HepG2 (cell line): ENCODE results near the gene OR6B1. TPM values are rescaled to one million over a fixed set of nuclear protein-coding genes. Genes with fewer than 3 reads are reported as not detected.

Experiments used
- ATAC-seq: fragments of 200-7000 bp; cut with Tn5 transposase; 3 replicates; pipeline ENCODE4 v1.9.1; 2020; ENCODE audit warnings: mild to moderate bottlenecking, moderate library complexity
- BruUV-seq: library from RNA; stranded (reverse); fragments of 400-500 nt; replicated peaks from 2 replicates; lab custom pipeline; 2021; lab: Mats Ljungman, UMichigan
- CTCF ChIA-PET: fragments of 300-600 bp; formaldehyde crosslinking; extraction: SDS; loops from one replicate; lab custom pipeline; 2021; ENCODE audit warnings: low total read pairs, inconsistent platforms, low intra/inter-chr PET ratio; lab: Yijun Ruan, JAX
- POLR2A ChIA-PET: fragments of 350-600 bp; sonication (Branson Sonifier 250); formaldehyde crosslinking; loops from one replicate; lab custom pipeline; 2020; ENCODE audit warnings: antibody characterized with exemption, inconsistent platforms; lab: Yijun Ruan, JAX
- DNase-seq: peaks from one replicate; pipeline ENCODE4 v3.0.0-alpha.2; 2015; ENCODE audit warnings: low spot score
- FAIRE-seq: peaks from 3 replicates; lab custom pipeline; 2011; peaks lifted over from hg19 to GRCh38; lab: Jason Lieb, UNC
- H2AFZ ChIP-seq: one replicate; pipeline ENCODE4 v1.6.1; 2011; ENCODE audit warnings: low read length, inconsistent platforms
- H3K27ac ChIP-seq: fragments of 300-600 bp; 3 replicates; pipeline ENCODE4 v1.8.0; 2011; ENCODE audit warnings: mixed run types, mild to moderate bottlenecking, mixed read lengths, low read length, inconsistent platforms; ENCODE audit not compliant: insufficient read depth; ENCODE audit errors: extremely low read length
- H3K27me3 ChIP-seq, 2 experiments: fragments of 200-600 bp in 1 of 2; 2 replicates in 1 of 2; 3 replicates in 1 of 2; pipeline versions ENCODE4 v1.6.0 to v1.8.0; 2011; ENCODE audit warnings: low read length in 2 of 2, mild to moderate bottlenecking in 2 of 2, moderate library complexity in 2 of 2, inconsistent platforms in 1 of 2; ENCODE audit not compliant: insufficient read depth in 2 of 2, control insufficient read depth in 1 of 2
- H3K36me3 ChIP-seq, 2 experiments: fragments of 200-600 bp in 1 of 2; replicated peaks in 1 of 2; 2 replicates in 1 of 2; 3 replicates in 1 of 2; pipeline versions ENCODE4 v1.5.1 to v1.8.0; 2011; ENCODE audit warnings: low read length in 2 of 2, inconsistent platforms in 1 of 2; ENCODE audit not compliant: insufficient read depth in 2 of 2, control insufficient read depth in 1 of 2
- H3K4me1 ChIP-seq: 2 replicates; pipeline ENCODE4 v1.5.1; 2012; ENCODE audit warnings: low read length, inconsistent platforms; ENCODE audit not compliant: insufficient read depth
- H3K4me2 ChIP-seq: 2 replicates; pipeline ENCODE4 v1.6.0; 2011; ENCODE audit warnings: low read depth, low read length, inconsistent platforms
- H3K4me3 ChIP-seq, 3 experiments: fragments of 200-600 bp in 1 of 3; sonication (generic), shearing (Covaris generic) in 1 of 3; replicated peaks in 1 of 3; 2 replicates each; pipeline ENCODE4 v1.5.1; 2011 to 2016; ENCODE audit warnings: low read length in 3 of 3, inconsistent platforms in 2 of 3, low read depth in 2 of 3, mild to moderate bottlenecking in 2 of 3, control low read depth in 1 of 3, mixed read lengths in 1 of 3; ENCODE audit not compliant: insufficient read depth in 1 of 3
- H3K79me2 ChIP-seq: one replicate; pipeline ENCODE4 v1.6.1; 2011; ENCODE audit warnings: low read length, inconsistent platforms; ENCODE audit not compliant: insufficient read depth
- H3K9ac ChIP-seq: 2 replicates; pipeline ENCODE4 v1.6.0; 2011; ENCODE audit warnings: mild to moderate bottlenecking, low read depth, low read length, inconsistent platforms; ENCODE audit not compliant: insufficient read depth
- H3K9me3 ChIP-seq: 2 replicates; pipeline ENCODE4 v1.5.1; 2012; ENCODE audit warnings: mild to moderate bottlenecking, low read length
- H4K20me1 ChIP-seq: 2 replicates; pipeline ENCODE4 v1.6.0; 2011; ENCODE audit warnings: inconsistent platforms, mild to moderate bottlenecking, low read length, moderate library complexity; ENCODE audit not compliant: insufficient read depth
- ARID3A ChIP-seq: IDR thresholded peaks from 2 replicates; pipeline ENCODE4 v1.6.1; 2012; ENCODE audit warnings: low read depth, low read length, improper control_type of control experiment
- ATF2 ChIP-seq: sonication (generic); formaldehyde crosslinking; IDR thresholded peaks from 2 replicates; pipeline ENCODE4 v1.4.0; 2020; ENCODE audit warnings: missing genetic modification reagents
- ELF4 ChIP-seq: sonication (generic); formaldehyde crosslinking; IDR thresholded peaks from 2 replicates; pipeline ENCODE4 v1.5.0; 2020; ENCODE audit warnings: missing genetic modification reagents, mild to moderate bottlenecking, moderate library complexity, borderline replicate concordance
- FOXJ3 ChIP-seq: sonication (generic); formaldehyde crosslinking; IDR thresholded peaks from 2 replicates; pipeline ENCODE4 v1.4.0; 2020; ENCODE audit warnings: missing genetic modification reagents, mild to moderate bottlenecking, borderline replicate concordance
- GRHL1 ChIP-seq: sonication (generic); formaldehyde crosslinking; conservative IDR thresholded peaks from 2 replicates; pipeline ENCODE4 v1.8.0; 2022; ENCODE audit warnings: missing genetic modification reagents
- NCOR1 ChIP-seq: fragments of 200-600 bp; sonication (generic); IDR thresholded peaks from 2 replicates; pipeline ENCODE4 v1.7.0; 2017; ENCODE audit warnings: antibody characterized with exemption, low read length, borderline replicate concordance
- NFKB2 ChIP-seq: sonication (generic); formaldehyde crosslinking; IDR thresholded peaks from 2 replicates; pipeline ENCODE4 v1.4.0; 2020; ENCODE audit warnings: missing genetic modification reagents, borderline replicate concordance
- RARA ChIP-seq: IDR thresholded peaks from 2 replicates; pipeline ENCODE4 v1.6.1; 2016; ENCODE audit warnings: missing genetic modification reagents, missing compliant biosample characterization
- RFX1 ChIP-seq: fragments of 450-650 bp; IDR thresholded peaks from 2 replicates; pipeline ENCODE4 v1.6.1; 2017
- SMC3 ChIP-seq: IDR thresholded peaks from 2 replicates; pipeline ENCODE4 v1.6.1; 2011; ENCODE audit warnings: low read length, improper control_type of control experiment
- USF2 ChIP-seq, 2 experiments: sonication (generic) in 1 of 2; formaldehyde crosslinking in 1 of 2; IDR thresholded peaks; 2 replicates each; pipeline versions ENCODE4 v1.5.1 to v1.6.1; 2011 to 2020; ENCODE audit warnings: borderline replicate concordance in 1 of 2, low read depth in 1 of 2, low read length in 1 of 2, mild to moderate bottlenecking in 1 of 2, missing genetic modification reagents in 1 of 2, moderate library complexity in 1 of 2
- ZEB1 ChIP-seq: IDR thresholded peaks from 2 replicates; pipeline ENCODE4 v1.6.1; 2012; ENCODE audit warnings: mild to moderate bottlenecking, low read depth, inconsistent platforms; ENCODE audit not compliant: insufficient replicate concordance
- ZMYM2 ChIP-seq: sonication (generic); formaldehyde crosslinking; IDR thresholded peaks from 2 replicates; pipeline ENCODE4 v1.8.0; 2022; ENCODE audit warnings: mild to moderate bottlenecking, missing genetic modification reagents
- ZNF326 ChIP-seq: sonication (generic); formaldehyde crosslinking; IDR thresholded peaks from 2 replicates; pipeline ENCODE4 v1.4.0; 2020; ENCODE audit warnings: missing genetic modification reagents, borderline replicate concordance
- ZNF713 ChIP-seq: sonication (generic); formaldehyde crosslinking; IDR thresholded peaks from 2 replicates; pipeline ENCODE4 v1.4.0; 2020; ENCODE audit warnings: mild to moderate bottlenecking, missing genetic modification reagents
- ZNF83 ChIP-seq: sonication (generic); formaldehyde crosslinking; IDR thresholded peaks from 2 replicates; pipeline ENCODE4 v1.4.0; 2020; ENCODE audit warnings: missing genetic modification reagents, mild to moderate bottlenecking, borderline replicate concordance
- WGBS: methylation state at CpG from one replicate; pipeline ENCODE4 v1.1.6; 2017; ENCODE audit warnings: low lambda C conversion rate; 5-methylcytosine and 5-hydroxymethylcytosine counted together
- in situ Hi-C: cut with HindIII; loops from 2 replicates; pipeline ENCODE4 v1.10.0; 2017; ENCODE audit warnings: low pct_unique_long_range_greater_than_20kb; ENCODE audit not compliant: extremely low pct_ligation_motif_present
- intact Hi-C: fragments of 100-400 bp; cut with micrococcal nuclease; formaldehyde crosslinking; loops from one replicate; pipeline ENCODE4 v1.10.0; 2022; ENCODE audit not compliant: unreplicated experiment
- polyA plus RNA-seq, 8 experiments: library from polyadenylated mRNA; depleted of rRNA in 3 of 8; stranded (reverse) in 7 of 8; unstranded in 1 of 8; fragments of >200 nt; fragmentation: Illumina TruSeq in 4 of 8; extraction: Trizol in 4 of 8; gene quantifications; 2 replicates each; pipeline versions ENCODE4 v1.2.1 to v1.2.3, GENCODE V29; 2011 to 2016; ENCODE audit warnings: low read depth in 4 of 8, missing spikeins in 1 of 8, mixed read lengths in 1 of 8; ENCODE audit not compliant: insufficient read depth in 1 of 8
- total RNA-seq, 5 experiments: library from RNA; depleted of rRNA; stranded (reverse); fragments of >200 nt; fragmentation: Illumina TruSeq; extraction: Trizol; gene quantifications; 2 replicates each; pipeline ENCODE4 v1.2.3, GENCODE V29; 2016; ENCODE audit warnings: low read depth in 1 of 5

Gene OR6B1
- total and polyA plus RNA-seq, 2 of the 13 experiments (the other 11 are each of a cell fraction or from before 2014, with no cell fraction given) = 0.18 TPM; not detected in 1

GRCh38 chr7:143958781-143959180, 41.3 kb upstream of the OR6B1 start:
- Histone ChIP-seq H3K36me3 (no peaks in the 10 kb centered on the region), H3K27me3 (no peaks in the 10 kb centered on the region), H3K27ac (peak overlapping the region; percentile 46), H3K9ac (peak overlapping the region; percentile 31), H2AFZ (no peak overlapping the region), H3K9me3 (no peaks in the 10 kb centered on the region), H3K79me2 (no peaks in the 10 kb centered on the region), H3K4me2 (no peak overlapping the region), H3K4me1 (peaks cover 19% of the 10 kb centered on the region), H4K20me1 (no peaks in the 10 kb centered on the region), H3K4me3 (no peak overlapping the region)
- ChIA-PET CTCF (no interaction called here), POLR2A (no interaction called here)
- DNase-seq = peak; percentile 65
- WGBS = 26% methylated on average over 3 of the region's 3 CpGs
- BruUV-seq = no TSS peak
- peak; percentile 80 for ATAC-seq
- FAIRE-seq = no peak
- in situ Hi-C loops (no loop called here), intact Hi-C loops (loop anchor here (2.0 kb wide), 2 partner anchors 58 to 66 kb away; no protein-coding TSS in a partner anchor)
- no peak for TF ChIP-seq ZNF326 (CRISPR knock-in tag)
- no peak for TF ChIP-seq ELF4 (CRISPR knock-in tag)
- no peak for TF ChIP-seq ZMYM2 (CRISPR knock-in tag)
- TF ChIP-seq SMC3 = no peak
- TF ChIP-seq FOXJ3 (CRISPR knock-in tag) = peak; percentile 52; the same call in 1 of the 2 replicates
- no peak for TF ChIP-seq ZNF83 (CRISPR knock-in tag)
- TF ChIP-seq ZEB1 = peak; percentile 61
- TF ChIP-seq GRHL1 (CRISPR knock-in tag) = no peak
- peak; percentile 66 for TF ChIP-seq ARID3A
- no peak for TF ChIP-seq ATF2 (CRISPR knock-in tag)
- peak; percentile 83 for TF ChIP-seq RFX1
- no peak for TF ChIP-seq ZNF713
- TF ChIP-seq NCOR1 = peak; percentile 76; the same call in 1 of the 2 replicates
- no peak for TF ChIP-seq NFKB2 (CRISPR knock-in tag)
- TF ChIP-seq USF2 (IDR thresholded peaks at IDR 0.05; ENCODE audit: low read depth, low read length) = no peak
- no peak for TF ChIP-seq USF2 (CRISPR knock-in tag; IDR thresholded peaks at IDR 0.05; ENCODE audit: borderline replicate concordance)
- TF ChIP-seq RARA (CRISPR knock-in tag) = peak; percentile 52
